CD4-positive, alpha-beta T cell treated with Interleukin-17A for 4 hours (primary cell): ENCODE data around the gene ROCK2.
"Not testable (repeated sequence)": the region's sequence is repeated elsewhere in the genome, so short reads cannot be mapped to it uniquely, and the experiment has no call there.

ENCODE experiments used
- DNase-seq: peaks from one replicate; pipeline ENCODE4 v3.0.0-alpha.2; 2020; ENCODE audit warnings: mixed read lengths

The ROCK2 gene

DNA sequence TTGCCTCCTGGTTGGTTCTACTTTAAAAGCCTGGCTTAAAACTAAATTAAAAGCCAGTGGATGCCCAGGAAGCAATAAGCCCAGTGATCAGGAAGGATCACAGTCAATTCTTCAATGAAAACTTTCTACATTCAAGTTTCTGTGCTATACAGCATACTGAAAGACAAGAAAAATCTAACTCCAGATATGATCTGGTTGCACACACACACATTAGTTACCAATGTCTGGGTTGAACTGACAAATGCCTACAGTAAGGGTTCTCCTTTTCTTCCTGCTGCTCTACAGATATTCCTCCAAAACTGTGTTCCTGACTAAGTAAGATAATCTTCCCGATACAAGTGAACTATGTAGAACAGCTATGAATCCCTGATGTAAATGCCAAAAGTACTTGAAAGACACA, 81.3 kb downstream of the ROCK2 start:
- no peak for DNase-seq

DNA sequence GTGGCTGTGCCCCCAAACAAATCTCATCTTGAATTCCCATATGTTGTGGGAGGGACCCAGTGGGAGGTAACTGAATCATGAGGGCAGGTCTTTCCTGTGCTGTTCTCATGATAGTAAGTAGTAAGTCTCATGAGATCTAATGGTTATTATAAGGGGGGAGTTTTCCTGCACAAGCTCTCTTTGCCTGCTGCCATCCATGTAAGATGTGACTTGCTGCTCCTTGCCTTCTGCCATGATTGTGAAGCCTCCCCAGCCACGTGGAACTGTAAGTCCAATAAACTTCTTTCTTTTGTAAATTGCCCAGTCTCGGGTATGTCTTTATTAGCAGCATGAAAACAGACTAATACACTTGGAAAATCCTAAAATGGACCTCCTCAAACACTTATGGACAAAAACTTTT, 82.0 kb downstream of the ROCK2 start:
- DNase-seq: not testable (repeated sequence)

DNA sequence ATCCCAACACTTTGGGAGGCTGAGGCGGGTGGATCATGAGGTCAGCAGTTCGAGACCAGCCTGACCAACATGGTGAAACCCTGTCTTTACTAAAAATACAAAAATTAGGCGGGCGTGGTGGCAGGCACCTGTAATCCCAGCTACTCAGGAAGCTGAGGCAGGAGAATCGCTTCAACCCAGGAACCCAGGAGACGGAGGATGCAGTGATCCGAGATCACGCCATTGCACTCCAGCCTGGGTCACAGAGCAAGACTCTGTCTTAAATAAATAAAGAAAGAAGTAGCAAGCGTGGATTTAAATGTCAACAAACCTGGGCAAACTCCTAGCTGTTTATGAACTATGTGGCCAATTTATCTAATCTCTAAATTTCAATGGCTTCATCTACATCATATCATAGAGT, 82.9 kb downstream of the ROCK2 start:
- DNase-seq: not testable (repeated sequence)

DNA sequence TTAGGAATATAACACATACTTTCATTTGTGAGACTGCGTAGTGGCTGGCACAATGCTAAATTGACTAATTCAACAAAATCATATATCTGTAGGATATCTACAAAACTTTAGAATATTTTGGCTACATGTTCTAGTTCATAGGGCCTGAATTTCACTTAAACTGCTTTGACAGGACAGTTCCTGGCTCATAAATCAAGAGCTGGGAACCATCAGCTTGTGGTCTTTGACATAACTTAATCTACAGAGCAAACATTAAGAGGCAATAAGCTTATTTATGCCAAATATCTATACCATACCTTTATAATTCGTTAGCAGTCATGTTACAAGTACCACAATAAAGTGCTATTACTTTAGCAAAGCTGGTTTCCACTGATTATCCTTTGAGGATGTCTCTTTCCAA, 83.5 kb downstream of the ROCK2 start:
- DNase-seq: no peak

DNA sequence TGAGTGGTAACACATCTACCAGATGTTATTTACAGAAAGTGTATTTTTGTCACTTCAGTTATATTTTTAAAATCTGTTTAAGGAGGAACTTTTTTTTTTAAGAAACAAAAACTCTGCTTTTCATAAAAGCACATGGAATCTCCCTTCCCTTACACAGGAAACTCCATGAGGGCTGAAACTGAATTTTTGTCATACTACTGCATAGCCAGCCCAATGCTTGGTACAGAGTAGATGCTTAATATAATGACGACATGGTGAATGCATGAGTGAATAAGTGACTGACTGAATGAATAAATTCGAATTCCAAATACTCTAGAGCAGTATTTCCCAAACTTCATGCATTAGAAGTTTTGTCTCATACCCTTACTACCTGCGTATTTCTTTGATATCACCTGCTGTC, 86.5 kb downstream of the ROCK2 start:
- no peak for DNase-seq

DNA sequence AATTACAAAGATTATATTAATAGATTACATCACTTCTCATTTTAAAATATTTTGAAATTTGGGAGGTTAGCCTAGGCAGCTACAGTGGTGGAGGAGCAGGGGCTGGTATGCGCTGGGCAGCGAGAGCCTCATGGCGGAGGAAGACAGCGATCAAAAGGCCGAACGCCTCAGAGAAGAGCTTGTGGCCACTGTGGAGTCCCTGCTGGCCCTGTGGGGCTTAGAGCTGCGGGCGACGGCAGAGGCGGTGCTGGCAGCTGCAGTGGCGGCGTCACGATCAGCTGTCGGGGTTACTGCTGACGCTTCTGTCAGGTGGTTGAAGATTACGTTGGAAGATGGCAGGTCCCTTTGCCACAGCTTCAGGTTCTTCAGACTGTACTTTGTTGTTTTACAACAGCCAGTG, 87.4 kb downstream of the ROCK2 start:
- no peak for DNase-seq

DNA sequence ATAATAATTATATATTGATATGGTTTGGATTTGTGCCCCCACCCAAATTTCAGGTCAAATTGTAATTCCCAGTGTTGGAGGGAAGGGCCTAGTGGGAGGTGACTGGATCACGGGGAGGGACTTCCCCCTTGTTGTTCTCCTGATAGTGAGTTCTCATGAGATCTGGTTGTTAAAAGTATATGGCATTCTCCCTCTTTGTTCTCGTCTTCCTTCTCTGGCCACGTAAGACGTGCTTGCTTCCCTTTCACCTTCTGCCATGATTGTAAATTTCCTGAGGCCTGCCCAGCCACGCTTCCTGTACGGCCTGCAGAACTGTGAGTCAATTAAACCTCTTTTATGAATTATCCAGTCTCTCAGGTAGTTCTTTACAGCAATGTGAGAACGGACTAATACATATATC, 88.3 kb downstream of the ROCK2 start:
- no peak for DNase-seq

DNA sequence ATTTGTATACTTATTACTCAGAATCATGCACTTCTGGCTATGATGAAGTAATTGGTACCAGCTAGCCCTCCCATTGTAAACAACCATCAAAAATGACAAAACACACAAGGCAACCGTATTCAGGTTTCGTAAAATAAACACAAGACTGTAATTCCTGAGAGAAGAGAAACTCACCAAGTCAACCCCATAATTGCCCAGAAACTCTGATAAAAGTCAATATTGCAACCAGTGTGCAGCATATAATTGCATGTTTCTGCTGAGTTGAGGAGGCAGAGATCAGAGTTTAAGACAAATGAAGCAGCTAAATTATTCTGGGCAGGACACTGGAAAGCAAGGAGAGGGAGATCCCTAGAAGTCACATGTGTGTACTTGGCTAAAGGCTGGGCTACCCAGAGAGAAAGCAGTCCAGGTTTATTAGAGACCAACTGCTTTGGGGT, 90.3 kb downstream of the ROCK2 start:
- DNase-seq: no peak

DNA sequence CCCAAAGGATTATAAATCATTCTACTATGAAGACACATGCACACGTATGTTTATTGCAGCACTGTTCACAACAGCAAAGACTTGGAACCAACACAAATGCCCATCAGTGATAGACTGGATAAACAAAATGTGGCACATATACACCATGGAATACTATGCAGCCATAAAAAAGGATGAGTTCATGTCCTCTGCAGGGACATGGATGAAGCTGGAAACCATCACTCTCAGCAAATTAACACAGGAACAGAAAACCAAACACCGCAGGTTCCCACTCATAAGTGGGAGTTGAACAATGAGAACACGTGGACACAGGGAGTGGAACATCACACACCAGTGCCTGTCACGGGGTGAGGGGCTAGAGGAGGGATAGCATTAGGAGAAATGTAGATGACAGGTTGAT, 92.0 kb downstream of the ROCK2 start:
- DNase-seq: not testable (repeated sequence)

DNA sequence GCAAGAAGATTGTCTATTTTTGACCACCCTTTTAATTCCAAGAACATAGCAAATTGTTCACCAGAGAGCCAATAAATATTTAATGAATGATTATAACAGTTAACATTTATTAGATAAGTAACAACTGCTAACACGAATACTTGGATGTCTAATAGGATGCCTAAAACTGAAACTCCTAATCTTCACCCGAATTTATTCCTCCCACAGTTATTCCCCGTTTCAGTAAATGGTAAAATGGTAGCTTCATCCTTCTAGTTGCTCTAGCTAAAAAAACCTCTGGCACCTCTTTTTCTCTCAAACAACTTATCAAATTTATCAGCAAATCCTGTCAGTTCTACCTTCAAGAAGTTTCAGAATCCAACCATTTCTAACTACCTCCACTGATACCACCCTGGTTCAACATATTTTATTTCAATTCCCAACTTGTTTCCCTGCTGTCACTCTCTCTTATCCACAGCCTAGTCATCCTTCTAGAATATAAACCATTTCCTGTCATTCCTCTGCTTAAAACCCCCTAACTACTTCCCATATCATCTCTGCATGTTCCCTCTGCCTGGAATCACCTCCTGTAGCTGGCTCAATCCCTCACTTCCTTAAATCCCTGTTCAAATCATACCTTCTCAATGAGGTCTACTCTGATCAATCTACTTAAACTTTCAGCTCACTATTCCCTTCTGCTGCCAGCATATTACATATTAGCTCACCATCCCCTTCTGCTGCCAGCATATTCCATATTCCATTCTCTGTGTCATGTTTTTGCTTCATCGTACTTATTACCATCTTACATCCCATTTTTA, 93.8 kb downstream of the ROCK2 start:
- DNase-seq: no peak

DNA sequence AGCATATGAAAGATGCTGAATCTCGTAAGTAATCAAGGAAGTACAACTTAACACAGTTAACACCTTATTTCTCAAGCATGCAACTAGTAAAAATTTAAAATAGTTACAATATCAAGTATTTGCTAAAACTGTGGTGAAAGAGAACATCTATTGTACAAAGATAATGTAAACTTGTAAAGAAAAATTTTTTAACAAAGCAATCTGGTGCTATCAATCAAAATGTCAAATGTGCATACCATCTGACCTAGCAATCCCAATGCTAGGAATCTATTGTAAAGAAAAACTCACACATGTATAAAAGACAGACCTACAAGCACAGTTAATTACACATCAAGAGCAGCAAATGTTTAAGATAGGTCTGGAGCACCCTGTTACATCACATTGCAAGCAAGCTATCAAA, 99.1 kb downstream of the ROCK2 start:
- no peak for DNase-seq

DNA sequence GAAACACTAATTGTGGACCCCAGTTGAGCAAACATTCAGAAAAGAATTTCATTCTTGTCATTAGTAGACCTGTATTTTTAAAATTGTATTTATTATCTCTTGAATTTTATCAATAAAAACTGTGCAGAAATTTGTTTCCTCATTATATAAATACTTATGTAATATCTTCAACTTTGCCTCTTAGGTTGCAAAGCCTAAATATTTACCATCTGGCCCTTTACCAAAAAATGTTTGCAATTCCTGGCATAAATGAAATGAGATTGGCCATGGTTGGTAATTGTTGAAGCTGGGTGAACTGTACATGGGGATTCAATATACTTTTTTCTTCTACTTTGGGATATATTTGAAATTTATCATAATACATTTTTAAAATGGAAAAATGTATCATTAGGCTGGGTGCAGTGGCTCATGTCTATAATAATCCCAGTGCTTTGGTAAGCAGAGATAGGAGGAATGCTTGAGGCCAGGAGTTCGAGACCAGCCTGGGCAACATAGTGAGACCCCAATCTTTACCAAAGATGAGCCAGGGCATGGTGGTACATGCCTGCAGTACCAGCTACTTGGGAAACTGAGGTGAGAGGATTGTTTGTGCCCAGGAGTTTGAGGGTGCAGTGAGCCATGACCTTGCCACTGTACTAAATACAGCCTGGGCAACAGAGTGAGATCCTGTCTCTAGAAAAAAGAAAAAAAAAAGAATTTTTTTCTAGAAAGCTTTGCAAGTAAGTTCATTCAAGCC, 100.2 kb downstream of the ROCK2 start:
- DNase-seq: no peak

DNA sequence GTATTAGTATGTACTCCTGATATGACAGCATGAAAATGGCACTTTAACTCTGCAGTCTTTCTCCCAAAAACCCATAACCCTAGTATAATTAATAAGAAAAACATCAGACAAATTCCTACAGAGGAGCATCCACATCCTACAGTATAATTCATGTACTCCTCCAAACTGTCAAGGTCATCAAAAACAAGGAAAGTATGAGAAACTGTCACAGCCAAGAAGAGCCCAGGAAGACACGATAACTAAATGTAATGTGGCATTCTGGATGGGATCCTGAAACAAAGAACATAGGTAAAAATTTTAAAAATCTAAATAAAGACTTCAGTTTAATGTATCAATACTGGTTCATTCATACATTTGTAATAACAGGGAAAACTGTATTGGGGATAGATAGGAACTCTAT, 100.9 kb downstream of the ROCK2 start:
- no peak for DNase-seq

DNA sequence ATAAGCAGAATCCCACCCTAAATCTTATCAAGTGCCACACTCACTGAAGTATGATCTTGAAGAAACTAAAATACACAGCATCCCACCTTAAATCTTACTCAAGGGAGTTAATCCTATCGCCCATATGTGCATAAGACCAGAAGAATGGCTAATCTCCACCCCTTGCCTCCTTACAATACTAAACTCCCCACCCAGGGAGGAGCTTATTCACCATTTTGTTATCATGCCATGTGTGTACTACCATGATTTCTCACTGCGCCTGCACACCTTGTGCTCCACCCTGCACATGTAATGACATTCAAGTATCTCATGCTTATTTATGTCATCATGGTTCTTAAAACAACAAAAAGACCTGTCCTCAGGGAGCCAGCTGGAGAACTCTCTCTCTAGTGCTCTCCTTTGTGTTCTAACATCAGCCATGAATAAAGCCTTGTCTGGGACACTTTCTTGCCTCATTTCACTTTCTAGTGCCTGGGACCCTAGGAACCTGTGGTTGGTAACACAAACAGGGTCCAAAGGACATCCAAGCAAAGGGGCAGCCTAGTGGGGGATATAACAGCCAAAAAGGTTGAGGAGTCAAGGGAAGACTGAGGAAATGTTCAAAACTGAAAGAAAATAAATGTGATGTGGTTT, 101.8 kb downstream of the ROCK2 start:
- DNase-seq: no peak

DNA sequence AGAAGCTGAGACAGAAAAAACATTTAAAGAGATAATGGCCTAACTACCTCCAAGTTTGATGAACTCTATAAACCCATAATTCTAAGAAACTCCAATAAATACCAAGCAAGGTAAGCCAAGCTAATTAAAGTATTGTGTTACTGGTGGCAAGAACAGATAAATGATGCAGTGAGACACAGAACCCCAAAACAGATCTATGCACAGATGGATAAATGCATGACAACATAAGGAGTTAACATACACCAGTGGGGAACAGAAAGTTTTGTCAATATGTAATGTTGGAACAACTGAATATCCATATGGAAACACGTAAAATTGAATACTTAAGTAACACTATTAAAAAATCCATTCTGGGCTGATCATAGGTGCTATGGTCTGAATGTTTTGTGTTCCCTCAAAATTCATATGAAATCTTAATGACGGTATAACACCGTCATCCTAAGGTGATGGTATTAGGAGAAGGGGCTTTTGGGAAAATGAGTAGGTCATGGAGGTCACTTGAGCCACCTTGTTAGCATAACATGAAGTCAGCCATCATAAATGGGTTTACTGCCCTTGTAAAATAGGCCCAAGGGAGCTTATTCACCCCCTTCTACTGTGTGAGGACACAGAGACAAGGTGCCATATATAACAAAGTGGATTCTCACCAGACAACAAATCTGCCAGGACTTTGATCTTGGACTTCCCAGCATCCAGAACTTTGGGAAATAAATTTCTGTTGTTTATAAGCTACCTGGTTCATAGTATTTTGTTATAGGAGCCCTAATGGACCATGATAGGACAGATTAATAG, 102.8 kb downstream of the ROCK2 start:
- DNase-seq: no peak

DNA sequence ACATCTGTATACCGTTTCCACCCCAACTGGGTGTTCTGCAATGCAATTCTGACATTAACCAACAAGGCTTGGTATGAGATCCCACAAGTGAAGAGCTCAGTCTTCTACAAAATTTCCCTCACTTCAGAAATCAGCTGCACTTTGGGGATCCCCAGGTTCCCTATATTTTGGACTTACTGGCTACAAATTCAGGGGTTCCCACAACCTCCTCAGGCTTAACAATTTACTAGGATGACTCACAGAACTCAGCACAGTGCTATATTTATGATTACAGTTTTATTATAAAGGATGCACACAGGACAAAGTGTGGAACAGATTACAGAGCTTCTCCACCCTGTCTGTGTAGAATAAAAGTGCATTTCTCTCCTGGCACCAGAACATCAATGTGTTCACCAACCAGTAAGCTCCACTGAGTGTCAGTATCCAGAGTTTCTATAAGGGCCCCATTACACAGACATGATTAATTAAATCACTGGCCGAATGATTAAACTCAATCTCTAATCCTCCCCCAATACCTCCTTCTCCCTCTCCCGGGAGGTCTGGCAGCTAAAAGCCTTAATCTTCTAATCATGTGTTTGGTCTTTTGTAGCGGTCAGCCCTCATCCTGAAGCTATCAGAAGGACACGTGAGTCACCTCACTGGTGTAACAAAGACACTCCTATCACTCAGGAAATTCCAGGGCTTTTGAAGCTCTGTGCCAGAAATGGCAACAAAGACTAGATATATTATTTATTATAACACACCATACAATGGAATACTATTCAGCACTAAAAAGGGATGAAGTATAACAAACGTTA, 104.6 kb downstream of the ROCK2 start:
- DNase-seq: no peak

DNA sequence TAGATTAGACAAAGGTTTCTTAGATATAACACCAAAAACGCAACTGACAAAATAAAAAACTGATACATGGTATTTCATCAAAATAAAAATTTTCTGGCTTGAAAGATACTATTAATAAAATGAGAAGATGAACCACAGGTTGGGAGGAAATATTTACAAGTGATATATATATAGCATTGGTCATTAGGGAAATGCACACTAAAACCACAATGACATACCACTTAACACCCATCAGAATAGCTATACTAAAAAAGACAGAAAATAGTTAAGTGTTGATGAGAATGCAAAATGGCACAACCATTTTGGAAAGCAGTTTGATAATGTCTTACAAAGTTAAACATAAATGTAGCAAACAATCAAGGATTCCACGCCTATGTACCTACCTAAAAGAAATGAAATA, 105.3 kb downstream of the ROCK2 start:
- no peak for DNase-seq

DNA sequence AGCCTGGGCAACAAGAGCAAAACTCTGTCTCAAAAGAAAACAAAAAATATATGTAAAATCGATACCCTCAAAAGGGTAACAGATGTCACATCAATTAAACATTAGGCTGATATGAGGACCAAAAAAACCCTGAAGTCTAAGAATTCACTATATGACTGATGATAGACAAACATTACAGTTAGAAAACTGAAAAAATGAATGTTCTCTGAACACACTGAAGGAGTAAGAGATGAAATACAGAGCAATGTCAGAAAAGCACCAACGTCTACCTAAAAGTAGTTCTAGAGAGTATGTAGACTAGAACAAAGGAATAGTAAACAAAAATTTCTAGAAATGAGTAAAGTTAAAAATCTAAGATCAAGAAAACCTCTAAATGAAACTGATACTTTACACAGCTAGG, 107.3 kb downstream of the ROCK2 start:
- no peak for DNase-seq

DNA sequence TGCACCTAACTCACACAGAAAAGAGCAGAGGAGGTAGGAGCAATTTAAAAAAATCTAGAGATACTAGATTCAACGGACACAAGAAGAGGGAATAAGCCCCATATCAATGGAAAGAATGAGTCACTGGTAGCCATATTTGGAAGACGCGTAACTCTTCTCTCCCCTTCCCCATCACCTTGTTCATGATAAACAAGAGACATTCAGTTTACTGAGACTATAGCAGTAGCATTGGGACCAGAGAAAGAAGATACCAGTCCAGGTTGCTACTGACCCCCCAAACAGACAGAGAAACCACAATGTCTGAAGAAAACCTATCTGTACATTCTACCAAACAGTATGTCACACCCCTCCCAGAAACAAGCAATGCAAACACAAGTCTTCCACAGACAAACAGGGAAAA, 108.1 kb downstream of the ROCK2 start:
- DNase-seq: no peak

DNA sequence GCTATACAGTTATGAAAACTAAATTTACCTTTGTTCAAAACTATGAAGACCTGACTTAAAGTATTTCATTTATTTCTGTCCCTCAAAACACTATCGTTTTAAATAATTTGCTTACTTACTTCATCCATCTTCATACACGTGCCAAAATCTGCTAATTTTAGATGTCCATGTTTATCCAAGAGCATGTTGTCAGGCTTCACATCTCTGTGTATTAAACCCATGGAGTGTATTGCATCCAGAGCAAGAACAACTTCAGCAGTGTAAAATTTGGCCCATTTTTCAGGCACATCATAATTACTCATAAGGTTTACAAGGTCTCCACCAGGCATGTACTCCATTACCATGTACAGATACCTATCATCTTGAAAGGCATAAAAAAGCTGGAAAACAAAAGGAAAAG, 108.9 kb downstream of the ROCK2 start:
- DNase-seq: no peak

DNA sequence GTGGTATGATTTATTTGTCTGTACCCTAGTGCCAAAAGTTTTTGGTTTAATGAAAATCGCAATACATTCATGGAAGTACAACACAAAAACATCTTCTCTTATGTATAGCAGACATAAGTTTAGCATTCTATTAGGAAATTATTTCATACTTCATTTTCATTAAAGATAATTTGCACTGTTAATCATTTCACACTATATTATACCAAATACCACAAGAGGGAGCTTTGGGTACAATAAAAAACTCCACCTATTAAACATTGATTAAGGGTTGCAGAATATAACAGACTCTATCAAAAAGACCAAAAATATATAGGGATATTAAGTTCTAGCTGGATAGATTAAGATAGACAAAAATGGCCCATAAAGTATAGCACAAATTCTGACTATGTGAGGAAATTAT, 110.1 kb downstream of the ROCK2 start:
- DNase-seq: no peak

DNA sequence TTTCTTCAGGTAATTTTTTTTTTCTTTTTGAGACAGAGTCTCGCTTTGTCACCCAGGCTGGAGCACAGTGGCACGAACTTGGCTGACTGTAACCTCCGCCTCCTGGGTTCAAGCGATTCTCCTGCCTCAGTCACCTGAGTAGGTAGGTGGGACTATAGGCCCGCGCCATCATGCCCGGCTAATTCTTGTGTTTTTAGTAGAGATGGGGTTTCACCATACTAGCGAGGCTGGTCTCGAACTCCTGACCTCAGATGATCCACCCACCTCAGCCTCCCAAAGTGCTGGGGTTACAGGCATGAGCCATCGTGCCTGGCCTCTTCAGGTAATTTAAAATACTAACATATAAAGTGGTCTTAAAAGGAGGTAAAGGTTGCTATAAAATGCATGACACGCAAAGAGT, 113.2 kb downstream of the ROCK2 start:
- DNase-seq: not testable (repeated sequence)
